ENCODE measurements around the gene UBE2O. TPM values are rescaled to one million over a fixed set of nuclear protein-coding genes. Genes with fewer than 3 reads are reported as not detected.

Gene UBE2O
- total RNA-seq, 1 experiment from 2014 or later = 64.7 TPM

- H3K4me1 ChIP-seq (ENCODE audit: insufficient read depth, low read length) = peaks cover 10% of the 10 kb centered on the region
- H4K20me1 ChIP-seq (ENCODE audit: low read length) = no peaks in the 10 kb centered on the region
- DNase-seq = no peak
- H3K79me2 ChIP-seq (ENCODE audit: low read length) = no peaks in the 10 kb centered on the region
- H3K27ac ChIP-seq (ENCODE audit: low read length) = no peak overlapping the region
- no peak overlapping the region for H2AFZ ChIP-seq (ENCODE audit: low read length)
- no peaks in the 10 kb centered on the region for H3K9me2 ChIP-seq (replicated peaks; ENCODE audit: low read length)
- H3K27me3 ChIP-seq (ENCODE audit: low read length) = no peaks in the 10 kb centered on the region
- H3K4me3 ChIP-seq (ENCODE audit: low read length) = no peak overlapping the region
- no peak overlapping the region for H3K9ac ChIP-seq (ENCODE audit: low read length)
- no TSS peak for BruUV-seq (replicated peaks)
- no peaks in the 10 kb centered on the region for H3K36me3 ChIP-seq (ENCODE audit: low read depth, low read length)
- H3K9me3 ChIP-seq (ENCODE audit: low read length) = no peaks in the 10 kb centered on the region
- POLR2A ChIA-PET (ENCODE audit: unreplicated experiment) = interaction anchor here (0.8 kb wide), 1 partner anchor 15 kb away, joined by 11 read pairs; no protein-coding TSS in a partner anchor
- no peaks in the 10 kb centered on the region for H3F3A ChIP-seq (ENCODE audit: low read length, unreplicated experiment)
- CTCF ChIA-PET = interaction anchor here (0.6 to 0.7 kb wide), 2 partner anchors 100 to 206 kb away, joined by 3 to 8 read pairs; partner anchors contain the start of gene ST6GALNAC2
- H3K4me2 ChIP-seq (ENCODE audit: low read length) = no peak overlapping the region
- intact Hi-C loops (cut with micrococcal nuclease) = no loop called here
- no peak for TF ChIP-seq EZH2phosphoT487 (IDR thresholded peaks at IDR 0.05; ENCODE audit: borderline replicate concordance, low read length)
- TF ChIP-seq CTCF (conservative IDR thresholded peaks at IDR 0.05; ENCODE audit: low read depth, low read length) = no peak
- no peak for TF ChIP-seq EZH2 (IDR thresholded peaks at IDR 0.05; ENCODE audit: low read length, unreplicated experiment)
- ATAC-seq = no peak
Measured at GRCh38 chr17:76379646-76380376, 73.1 kb downstream of the UBE2O start.

DNA sequence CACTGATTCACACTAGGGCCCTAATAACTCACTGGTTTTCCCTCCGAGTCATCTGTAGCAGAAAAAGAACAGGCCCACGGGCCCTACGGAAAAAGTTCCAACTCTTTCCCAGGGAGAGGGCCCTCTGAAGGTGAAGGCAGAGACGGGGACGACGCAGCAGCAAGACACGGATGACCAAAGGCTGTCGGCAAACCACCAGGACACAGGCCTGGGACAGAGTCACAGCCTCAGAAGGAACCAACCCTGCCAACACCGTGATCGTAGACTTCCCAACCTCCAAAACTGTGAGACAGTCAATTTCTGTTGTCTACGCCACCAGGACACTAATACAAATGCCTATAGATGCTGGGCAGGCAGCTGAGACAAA, 73.7 kb downstream of the UBE2O start:
- no TSS peak for BruUV-seq (replicated peaks)
- H2AFZ ChIP-seq (ENCODE audit: low read length) = no peak overlapping the region
- no peak overlapping the region for H3K27ac ChIP-seq (ENCODE audit: low read length)
- H3K4me3 ChIP-seq (ENCODE audit: low read length) = no peak overlapping the region
- no peaks in the 10 kb centered on the region for H3K9me2 ChIP-seq (replicated peaks; ENCODE audit: low read length)
- DNase-seq = no peak
- H3K79me2 ChIP-seq (ENCODE audit: low read length) = no peaks in the 10 kb centered on the region
- no peaks in the 10 kb centered on the region for H3F3A ChIP-seq (ENCODE audit: low read length, unreplicated experiment)
- intact Hi-C loops (cut with micrococcal nuclease) = no loop called here
- no peak overlapping the region for H3K4me2 ChIP-seq (ENCODE audit: low read length)
- no peaks in the 10 kb centered on the region for H4K20me1 ChIP-seq (ENCODE audit: low read length)
- ChIA-PET CTCF (interaction anchor here (0.6 kb wide), 1 partner anchor 206 kb away, joined by 3 read pairs; the partner anchor contains the start of gene ST6GALNAC2), POLR2A (ENCODE audit: unreplicated experiment) (no interaction called here)
- no peaks in the 10 kb centered on the region for H3K36me3 ChIP-seq (ENCODE audit: low read depth, low read length)
- TF ChIP-seq EZH2phosphoT487 (IDR thresholded peaks at IDR 0.05; ENCODE audit: borderline replicate concordance, low read length) = no peak
- TF ChIP-seq EZH2 (IDR thresholded peaks at IDR 0.05; ENCODE audit: low read length, unreplicated experiment) = no peak
- TF ChIP-seq CTCF (conservative IDR thresholded peaks at IDR 0.05; ENCODE audit: low read depth, low read length) = no peak
- ATAC-seq = no peak
- peaks cover 10% of the 10 kb centered on the region for H3K4me1 ChIP-seq (ENCODE audit: insufficient read depth, low read length)
- H3K27me3 ChIP-seq (ENCODE audit: low read length) = no peaks in the 10 kb centered on the region
- H3K9me3 ChIP-seq (ENCODE audit: low read length) = no peaks in the 10 kb centered on the region
- H3K9ac ChIP-seq (ENCODE audit: low read length) = no peak overlapping the region

Measured in PC-3 (cell line).